ENCODE measurements around the gene CYGB.

DNA sequence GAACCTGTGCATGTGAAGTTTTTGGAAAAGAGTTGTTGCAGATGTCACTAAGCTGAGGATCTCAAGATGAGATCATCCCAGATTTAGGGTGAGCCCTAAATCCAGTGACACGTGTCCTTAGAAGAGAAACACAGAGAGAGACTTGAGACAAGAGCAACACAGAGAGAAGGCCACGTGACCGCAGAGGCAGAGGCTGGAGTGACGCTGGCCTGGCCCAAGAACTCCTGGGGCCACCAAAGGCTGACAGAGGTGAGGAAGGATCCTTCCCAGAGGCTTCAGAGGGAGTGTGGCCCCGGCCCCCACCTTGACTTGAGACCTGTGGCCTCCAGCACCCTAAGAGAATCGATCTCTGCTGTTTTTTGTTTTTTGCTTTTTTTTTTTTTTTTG is 24.2 kb downstream of the CYGB start:
- TF ChIP-seq, protein P1, sequence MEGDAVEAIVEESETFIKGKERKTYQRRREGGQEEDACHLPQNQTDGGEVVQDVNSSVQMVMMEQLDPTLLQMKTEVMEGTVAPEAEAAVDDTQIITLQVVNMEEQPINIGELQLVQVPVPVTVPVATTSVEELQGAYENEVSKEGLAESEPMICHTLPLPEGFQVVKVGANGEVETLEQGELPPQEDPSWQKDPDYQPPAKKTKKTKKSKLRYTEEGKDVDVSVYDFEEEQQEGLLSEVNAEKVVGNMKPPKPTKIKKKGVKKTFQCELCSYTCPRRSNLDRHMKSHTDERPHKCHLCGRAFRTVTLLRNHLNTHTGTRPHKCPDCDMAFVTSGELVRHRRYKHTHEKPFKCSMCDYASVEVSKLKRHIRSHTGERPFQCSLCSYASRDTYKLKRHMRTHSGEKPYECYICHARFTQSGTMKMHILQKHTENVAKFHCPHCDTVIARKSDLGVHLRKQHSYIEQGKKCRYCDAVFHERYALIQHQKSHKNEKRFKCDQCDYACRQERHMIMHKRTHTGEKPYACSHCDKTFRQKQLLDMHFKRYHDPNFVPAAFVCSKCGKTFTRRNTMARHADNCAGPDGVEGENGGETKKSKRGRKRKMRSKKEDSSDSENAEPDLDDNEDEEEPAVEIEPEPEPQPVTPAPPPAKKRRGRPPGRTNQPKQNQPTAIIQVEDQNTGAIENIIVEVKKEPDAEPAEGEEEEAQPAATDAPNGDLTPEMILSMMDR (IDR thresholded peaks at IDR 0.05) = no peak
- TF ChIP-seq POLR2A (IDR thresholded peaks at IDR 0.05) (no peak), EP300 (IDR thresholded peaks at IDR 0.05) (no peak)

All from gastroesophageal sphincter (tissue), 3 donors.